Pancreas (tissue), 10 donors: ENCODE measurements around the gene GALC. TPM values are rescaled to one million over a fixed set of nuclear protein-coding genes. Genes with fewer than 3 reads are reported as not detected.

Source experiments
- ATAC-seq, 4 donors: fragments of 200-7000 bp; cut with Tn5 transposase; one replicate each; pipeline versions ENCODE4 v1.8.0 to v1.9.1; 2020; ENCODE audit warnings: mild to moderate bottlenecking in 4 of 4, moderate library complexity in 4 of 4
- DNase-seq, 6 donors: peaks; one replicate each; pipeline ENCODE4 v3.0.0-alpha.2; 2020
- FAIRE-seq: peaks from 2 replicates; lab custom pipeline; 2012; peaks lifted over from hg19 to GRCh38; lab: Jason Lieb, UNC
- H3K27ac ChIP-seq, 4 donors: fragments of 200-600 bp; sonication (generic); 1 replicate in 3 of 4; 2 replicates in 1 of 4; pipeline versions ENCODE4 v1.5.0 to v1.8.0; 2020
- H3K27me3 ChIP-seq, 4 donors: fragments of 200-600 bp; one replicate each; pipeline ENCODE4 v1.8.0; 2021
- H3K36me3 ChIP-seq, 3 donors: fragments of 200-600 bp; sonication (generic) in 1 of 3; one replicate each; pipeline versions ENCODE4 v1.5.0 to v1.8.0; 2020 to 2021
- H3K4me1 ChIP-seq, 3 donors: fragments of 200-600 bp; one replicate each; pipeline ENCODE4 v1.8.0; 2021
- H3K4me3 ChIP-seq, 4 donors: fragments of 200-600 bp; sonication (generic) in 2 of 4; one replicate each; pipeline versions ENCODE4 v1.5.0 to v1.8.0; 2020 to 2021
- H3K9me3 ChIP-seq, 4 donors: fragments of 200-600 bp; one replicate each; pipeline ENCODE4 v1.8.0; 2021
- CTCF ChIP-seq, 4 donors: fragments of 200-600 bp; sonication (generic) in 3 of 4; IDR thresholded peaks; one replicate each; pipeline versions ENCODE4 v1.5.0 to v1.8.0; 2021; ENCODE audit warnings: antibody characterized with exemption in 4 of 4
- WGBS, 2 donors: extraction: QIAGEN DNeasy Blood & Tissue Kit; methylation state at CpG; one replicate each; pipeline ENCODE4 v1.1.7; 2013; 5-methylcytosine and 5-hydroxymethylcytosine counted together
- intact Hi-C, 3 donors: fragments of 100-400 bp; cut with DNase I; formaldehyde crosslinking; loops; one replicate each; pipeline versions ENCODE4 v1.11.1 to v1.14.2; 2022
- polyA plus RNA-seq, 2 donors: library from polyadenylated mRNA; stranded (reverse); fragments of 200-250 nt; gene quantifications; one replicate each; pipeline ENCODE4 v1.2.3, GENCODE V29; 2013
- total RNA-seq, 6 donors: library from RNA; stranded (reverse); fragmentation: NEBNext Ultra II Directional in 4 of 6; extraction: Animal tissue kit (Norgen Biotek cat#: 25700) in 4 of 6; gene quantifications; one replicate each; pipeline versions ENCODE4 v1.2.1 to v1.2.4, GENCODE V29; 2021 to 2023
- donor health status: healthy with polysubstance abuse.
- donor health status: DM: no; HTN: no; CAD: no; lungs with moderate emphysema.
- donor health status: DM: no; HTN: no; CAD: no.
- donor health status: control.
- donor health status: control.
- donor health status: Bipolar disorder and iron deficiency.
- donor health status: DM: yes; HTN: yes; CAD: no.
- donor health status: DM: no; HTN: no; CAD: no.
- donor health status: DM: no; HTN: no; CAD: no.
- donor health status: DM: yes; HTN: yes; CAD: no.

The GALC gene
- total and polyA plus RNA-seq, 8 donors, result 5.3 to 17.6 (median 9.9) TPM

- H3K36me3 ChIP-seq, result no peaks in the 10 kb centered on the region
- FAIRE-seq (no peak), DNase-seq (no peak), ATAC-seq (no peak)
- no peaks in the 10 kb centered on the region for H3K9me3 ChIP-seq
- intact Hi-C loops, result no loop called here
- no peak overlapping the region for H3K4me3 ChIP-seq
- H3K4me1 ChIP-seq, result no peaks in the 10 kb centered on the region
- no peak overlapping the region for H3K27ac ChIP-seq
- TF ChIP-seq CTCF (IDR thresholded peaks at IDR 0.05), result peak in 2 of 4 donors; percentile 5 to 16
- 61 to 71% methylated on average over 20 of the region's 20 CpGs for WGBS, 2 donors
- H3K27me3 ChIP-seq, result no peaks in the 10 kb centered on the region
Measured at GRCh38 chr14:87888136-87888999, 104.6 kb downstream of the GALC start.

GRCh38 chr14:87883750-87884149, 109.2 kb downstream of the GALC start:
- no peak for ATAC-seq
- intact Hi-C loops, result no loop called here
- 86 to 90% methylated on average over 1 of the region's 1 CpG for WGBS, 2 donors
- Histone ChIP-seq H3K27ac (no peak overlapping the region), H3K4me3 (no peak overlapping the region), H3K4me1 (no peaks in the 10 kb centered on the region), H3K9me3 (no peaks in the 10 kb centered on the region), H3K36me3 (no peaks in the 10 kb centered on the region), H3K27me3 (no peaks in the 10 kb centered on the region)
- FAIRE-seq, result no peak
- DNase-seq, result no peak
- TF ChIP-seq CTCF (IDR thresholded peaks at IDR 0.05), result no peak

Other genes with a start within 250 kb of the GALC start
- gene GPR65, start 12.0 kb upstream of the GALC start, total RNA-seq, result 1 to 10 TPM in 2 of 6 donors, under 1 TPM in 4; 0.14 to 1.7 (median 0.36) TPM
- under 1 TPM; 0.19 to 0.23 TPM for gene GPR65, start 12.0 kb upstream of the GALC start, polyA plus RNA-seq